Osteocyte (in vitro differentiated cells): ENCODE data around the gene CCL1. TPM values are rescaled to one million over a fixed set of nuclear protein-coding genes. Genes with fewer than 3 reads are reported as not detected.

ENCODE experiments used
- DNase-seq: peaks from one replicate; pipeline ENCODE4 v3.0.0; 2021; ENCODE audit warnings: mixed read lengths; ENCODE audit not compliant: unreplicated experiment; ENCODE audit errors: extremely low spot score
- H3K27ac Mint-ChIP-seq: one replicate; pipeline ENCODE4 v1.8.0; 2021; ENCODE audit warnings: mild to moderate bottlenecking, mixed read lengths; ENCODE audit not compliant: unreplicated experiment
- H3K27me3 Mint-ChIP-seq: one replicate; pipeline ENCODE4 v1.8.0; 2021; ENCODE audit warnings: mixed read lengths; ENCODE audit not compliant: unreplicated experiment
- H3K36me3 Mint-ChIP-seq: one replicate; pipeline ENCODE4 v1.8.0; 2021; ENCODE audit warnings: mixed read lengths; ENCODE audit not compliant: unreplicated experiment
- H3K4me1 Mint-ChIP-seq: one replicate; pipeline ENCODE4 v1.8.0; 2021; ENCODE audit warnings: mixed read lengths; ENCODE audit not compliant: unreplicated experiment
- H3K4me3 Mint-ChIP-seq: one replicate; pipeline ENCODE4 v1.8.0; 2021; ENCODE audit warnings: mild to moderate bottlenecking, moderate library complexity, mixed read lengths; ENCODE audit not compliant: unreplicated experiment
- H3K9me3 Mint-ChIP-seq: one replicate; pipeline ENCODE4 v1.8.0; 2021; ENCODE audit warnings: mixed read lengths; ENCODE audit not compliant: unreplicated experiment
- CTCF ChIP-seq: fragments of 200-600 bp; sonication (generic); IDR thresholded peaks from 2 replicates; pipeline ENCODE4 v1.5.0; 2021; ENCODE audit warnings: antibody characterized with exemption, mild to moderate bottlenecking, moderate library complexity
- total RNA-seq: library from RNA; stranded (reverse); gene quantifications from 2 replicates; pipeline ENCODE4 v1.2.1, GENCODE V29; 2021

CCL1 gene
- total RNA-seq, 1 donor from 2014 or later, result not detected

GRCh38 chr17:34384822-34385605 lies 22.0 kb upstream of the CCL1 start:
- Mint-ChIP-seq H3K27me3 (peaks cover 4% of the 10 kb centered on the region), H3K4me1 (no peaks in the 10 kb centered on the region), H3K4me3 (no peak overlapping the region), H3K27ac (no peak overlapping the region), H3K36me3 (no peaks in the 10 kb centered on the region), H3K9me3 (no peaks in the 10 kb centered on the region)
- peak; percentile 3 for DNase-seq
- TF ChIP-seq CTCF, result no peak

GRCh38 chr17:34384271-34384670 lies 21.2 kb upstream of the CCL1 start:
- no peak overlapping the region for H3K4me3 Mint-ChIP-seq
- no peak overlapping the region for H3K27ac Mint-ChIP-seq
- no peak for DNase-seq
- no peaks in the 10 kb centered on the region for H3K4me1 Mint-ChIP-seq
- TF ChIP-seq CTCF, result no peak
- no peaks in the 10 kb centered on the region for H3K36me3 Mint-ChIP-seq
- no peaks in the 10 kb centered on the region for H3K9me3 Mint-ChIP-seq
- peaks cover 9% of the 10 kb centered on the region for H3K27me3 Mint-ChIP-seq

GRCh38 chr17:34383216-34383615 lies 20.2 kb upstream of the CCL1 start:
- Mint-ChIP-seq H3K27me3 (peaks cover 10% of the 10 kb centered on the region), H3K4me1 (no peaks in the 10 kb centered on the region), H3K36me3 (no peaks in the 10 kb centered on the region), H3K4me3 (no peak overlapping the region), H3K27ac (no peak overlapping the region), H3K9me3 (no peaks in the 10 kb centered on the region)
- no peak for TF ChIP-seq CTCF
- peak; percentile 27 for DNase-seq

- H3K9me3 Mint-ChIP-seq, result no peaks in the 10 kb centered on the region
- H3K4me3 Mint-ChIP-seq, result no peak overlapping the region
- DNase-seq, result peak; percentile 77
- TF ChIP-seq CTCF, result no peak
- no peaks in the 10 kb centered on the region for H3K4me1 Mint-ChIP-seq
- H3K27me3 Mint-ChIP-seq, result peaks cover 10% of the 10 kb centered on the region
- no peaks in the 10 kb centered on the region for H3K36me3 Mint-ChIP-seq
- no peak overlapping the region for H3K27ac Mint-ChIP-seq
Measured at GRCh38 chr17:34382621-34383124, 19.6 kb upstream of the CCL1 start.

- Mint-ChIP-seq H3K4me1 (no peaks in the 10 kb centered on the region), H3K27ac (no peak overlapping the region), H3K4me3 (no peak overlapping the region), H3K9me3 (no peaks in the 10 kb centered on the region), H3K36me3 (no peaks in the 10 kb centered on the region), H3K27me3 (peaks cover 11% of the 10 kb centered on the region)
- no peak for DNase-seq
- no peak for TF ChIP-seq CTCF
Measured at GRCh38 chr17:34379868-34380267, 16.8 kb upstream of the CCL1 start.
